HG03460 (cell line): ENCODE data around the gene JAK1.
"Not testable (repeated sequence)": the region's sequence is repeated elsewhere in the genome, so short reads cannot be mapped to it uniquely, and the experiment has no call there.

Experiments
- ATAC-seq: cut with Tn5 transposase; IDR thresholded peaks from one replicate; pipeline ENCODE4 v1.9.1; 2021; ENCODE audit not compliant: unreplicated experiment

Gene JAK1

DNA sequence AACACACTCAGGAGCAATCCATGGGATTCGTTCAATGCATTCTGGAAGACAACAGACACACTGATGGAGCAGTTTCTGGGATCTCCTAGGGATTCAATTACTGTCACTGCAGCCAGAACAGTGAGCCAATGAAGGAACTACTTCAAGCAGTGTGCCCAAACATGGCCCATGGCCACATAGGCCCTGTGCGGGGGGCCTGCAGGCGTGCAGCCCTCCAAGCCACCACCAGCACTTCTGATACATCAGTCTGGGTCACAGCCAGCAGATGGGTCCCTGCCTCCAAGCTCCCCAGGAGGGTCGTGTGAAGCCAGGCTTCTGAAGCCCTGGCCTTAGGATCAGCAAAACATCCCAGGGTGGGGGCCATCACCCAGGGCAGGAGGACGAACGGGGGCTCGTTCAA is 122.2 kb downstream of the JAK1 start:
- ATAC-seq = no peak

DNA sequence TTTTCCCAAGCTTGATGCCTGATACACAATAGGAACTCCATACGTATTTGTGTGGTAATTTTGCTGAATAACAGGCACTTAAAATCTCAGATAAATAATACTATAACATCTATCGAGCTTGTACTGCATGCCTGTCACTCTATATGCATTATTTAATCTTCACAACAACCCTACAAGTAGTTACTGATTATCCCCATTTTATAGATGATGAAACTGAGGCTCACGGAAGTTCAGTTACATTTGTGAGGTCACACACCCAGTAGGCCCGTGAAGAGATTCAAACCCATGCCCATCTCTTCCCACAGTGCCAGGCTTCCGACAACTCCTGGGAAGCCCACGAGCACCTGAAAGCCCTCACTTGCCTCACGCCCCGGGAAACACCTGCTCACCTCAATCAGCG is 122.7 kb downstream of the JAK1 start:
- ATAC-seq = no peak

DNA sequence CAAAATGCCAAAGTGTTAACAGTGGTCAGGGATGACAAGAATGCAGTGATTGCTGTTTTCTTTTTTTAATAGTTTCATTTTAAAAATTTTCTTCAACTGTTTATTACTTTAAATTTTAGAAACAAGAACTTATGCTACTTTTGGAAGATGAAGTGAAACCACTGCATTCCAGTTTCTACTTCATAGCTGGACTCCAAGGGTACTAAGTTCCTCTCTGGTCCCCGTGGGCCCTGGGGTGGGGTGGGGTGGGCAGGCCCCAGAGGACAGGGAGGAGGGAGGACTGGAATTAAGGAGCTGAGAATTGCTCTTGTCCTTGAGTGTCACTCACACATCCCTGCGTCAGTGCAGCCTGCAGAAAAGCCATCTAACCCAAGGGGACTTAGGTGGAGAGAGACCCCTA is 124.1 kb downstream of the JAK1 start:
- ATAC-seq = no peak

GRCh38 chr1:64841330-64842065 is 124.9 kb downstream of the JAK1 start:
- no peak for ATAC-seq

GRCh38 chr1:64839732-64840405 is 126.5 kb downstream of the JAK1 start:
- ATAC-seq = no peak

DNA sequence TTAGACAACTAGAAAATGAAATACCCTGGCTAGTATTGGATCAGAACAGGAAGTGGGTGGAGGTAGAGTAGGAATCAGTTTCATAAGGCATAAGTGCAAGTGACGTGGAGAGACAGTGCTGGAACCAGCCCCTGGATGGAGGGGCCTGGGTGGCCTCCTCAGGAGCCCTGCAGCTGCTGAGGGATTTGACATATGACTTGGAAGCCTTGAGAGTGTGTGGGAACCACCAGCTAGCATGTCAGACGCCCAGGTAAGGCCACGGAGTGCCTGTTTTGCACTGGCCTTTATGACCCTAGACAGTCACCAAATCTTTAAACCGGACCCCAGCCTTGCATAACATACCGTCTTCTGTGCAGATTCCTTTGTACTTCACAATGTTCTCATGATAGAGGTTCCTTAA is 127.1 kb downstream of the JAK1 start:
- ATAC-seq = no peak

DNA sequence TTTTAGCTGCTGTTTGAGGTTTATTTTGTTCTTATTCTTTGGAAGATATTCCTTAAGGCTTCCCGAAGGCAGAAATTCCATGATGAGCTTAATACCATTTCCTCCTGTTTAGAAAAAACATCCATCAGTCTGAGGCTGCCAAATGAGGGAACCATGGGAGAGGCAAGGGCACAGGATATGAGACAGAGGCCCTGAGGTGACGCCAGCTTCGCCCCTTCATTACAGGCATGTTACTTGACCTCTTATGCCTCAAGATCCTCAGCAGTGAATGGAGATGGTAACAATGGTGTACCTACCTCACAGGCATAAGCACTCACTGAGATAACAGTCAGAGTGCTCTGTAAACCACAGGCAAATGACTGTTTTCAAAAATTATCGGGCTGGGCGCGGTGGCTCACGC is 127.9 kb downstream of the JAK1 start:
- no peak for ATAC-seq

DNA sequence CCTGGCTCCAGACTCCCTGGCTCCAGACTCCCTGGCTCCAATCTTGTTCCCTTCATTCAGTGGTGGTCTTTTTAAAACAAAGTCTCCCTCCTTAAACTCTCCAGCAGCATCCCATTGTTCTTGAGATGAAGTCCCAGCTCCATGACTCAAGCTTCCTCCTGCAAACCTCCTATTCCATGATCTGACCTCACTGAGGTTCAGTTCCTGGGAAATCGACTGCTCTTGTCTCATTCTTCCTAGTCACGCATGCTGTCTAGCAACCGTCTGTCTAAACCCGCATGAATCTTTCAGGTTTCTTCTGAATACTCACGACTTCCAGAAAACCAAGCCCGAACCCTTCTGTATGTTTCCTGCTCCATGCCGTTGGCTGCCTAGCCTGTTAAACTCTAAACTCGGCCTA is 129.5 kb downstream of the JAK1 start:
- ATAC-seq = no peak

DNA sequence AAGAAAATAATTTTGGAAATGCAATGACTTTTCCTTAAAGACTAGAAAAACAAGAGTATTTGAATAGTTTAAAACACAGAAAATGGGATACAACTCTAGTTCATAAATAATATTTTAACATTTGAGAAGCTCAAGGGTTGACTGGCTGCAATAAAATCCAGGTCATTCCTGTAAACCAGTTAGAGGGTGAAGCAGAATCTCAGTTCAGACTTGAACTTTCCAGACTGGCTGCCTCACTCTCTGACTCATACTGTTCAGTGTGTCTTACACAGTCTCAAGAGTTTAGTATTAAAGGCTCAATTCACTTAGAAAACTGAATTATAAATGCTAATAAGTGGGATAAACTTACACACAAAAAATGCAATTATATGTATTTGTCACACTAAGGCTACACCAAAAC is 131.6 kb downstream of the JAK1 start:
- no peak for ATAC-seq

GRCh38 chr1:64830030-64830651 is 136.2 kb downstream of the JAK1 start:
- no peak for ATAC-seq

DNA sequence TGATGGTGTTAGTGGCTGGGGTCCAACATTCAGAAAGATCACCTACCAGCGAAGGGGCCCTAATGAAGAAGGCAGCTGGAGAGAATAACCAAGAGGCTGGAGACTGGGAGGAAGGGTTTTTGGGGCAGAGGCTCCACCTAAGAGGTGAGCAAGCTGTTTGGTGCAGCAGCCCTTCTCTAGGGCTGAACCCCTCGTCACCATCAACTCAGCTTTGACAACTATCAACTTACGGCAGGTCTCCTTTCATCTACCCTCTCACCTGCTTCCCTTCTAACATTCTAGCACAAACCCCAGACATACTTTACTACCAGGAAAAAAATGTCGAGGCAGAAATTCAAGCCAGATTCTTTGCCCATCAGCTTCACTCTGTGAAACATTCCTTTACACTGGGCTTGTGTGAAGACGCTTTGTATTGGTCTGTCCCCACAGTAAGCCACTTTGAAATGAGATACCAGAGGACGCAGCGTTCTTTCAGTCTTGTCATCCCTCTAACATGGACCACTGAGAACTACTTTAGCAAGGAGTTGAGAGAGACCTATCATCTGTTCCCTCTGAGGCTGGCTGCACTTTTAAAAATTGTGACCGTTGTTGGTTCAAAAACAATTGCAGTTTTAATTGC is 136.8 kb downstream of the JAK1 start:
- ATAC-seq = no peak

- ATAC-seq = no peak
Measured at GRCh38 chr1:64828829-64829228, 137.5 kb downstream of the JAK1 start.

- ATAC-seq = no peak
Measured at GRCh38 chr1:64826991-64827390, 139.4 kb downstream of the JAK1 start.

GRCh38 chr1:64823691-64824476 is 142.5 kb downstream of the JAK1 start:
- ATAC-seq = no peak

- no peak for ATAC-seq
Measured at GRCh38 chr1:64822621-64823020, 143.7 kb downstream of the JAK1 start.

DNA sequence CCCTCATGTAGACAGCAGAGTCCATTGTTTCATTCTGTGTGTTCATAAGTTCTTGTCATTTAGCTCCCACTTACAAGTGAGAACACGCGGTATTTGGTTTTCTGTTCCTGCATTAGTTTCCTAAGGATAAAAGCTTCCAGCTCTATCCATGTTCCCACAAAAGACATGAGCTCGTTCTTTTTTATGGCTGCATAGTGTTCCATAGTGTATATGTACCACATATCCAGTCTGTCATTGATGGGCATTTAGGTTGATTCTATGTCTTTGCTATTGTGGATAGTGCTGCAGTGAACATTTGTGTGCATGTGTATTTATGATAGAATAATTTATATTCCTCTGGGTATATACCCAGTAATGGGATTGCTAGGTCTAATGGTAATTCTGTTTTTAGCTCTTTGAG is 145.8 kb downstream of the JAK1 start:
- not testable (repeated sequence) for ATAC-seq

GRCh38 chr1:64817364-64817763 is 149.0 kb downstream of the JAK1 start:
- not testable (repeated sequence) for ATAC-seq

- ATAC-seq = no peak
Measured at GRCh38 chr1:64814427-64814826, 151.9 kb downstream of the JAK1 start.

DNA sequence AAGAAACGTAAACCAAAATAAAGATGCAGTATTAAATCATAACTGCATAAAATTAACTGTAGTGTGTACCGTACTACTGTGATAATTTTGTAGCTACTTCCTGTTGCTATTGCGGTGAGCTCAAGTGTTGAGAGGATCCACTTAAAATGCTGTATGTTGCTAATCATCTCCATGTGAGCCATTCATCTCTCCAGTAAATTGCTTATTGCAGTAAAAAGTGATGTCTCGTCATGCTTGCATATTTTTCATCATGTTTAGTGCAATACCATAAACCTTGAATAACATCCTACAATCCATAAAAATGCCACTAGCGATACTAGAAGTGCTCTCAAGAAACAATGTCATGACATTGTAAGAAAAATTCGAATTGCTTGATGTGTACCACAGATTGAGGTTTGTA is 155.2 kb downstream of the JAK1 start:
- no peak for ATAC-seq

DNA sequence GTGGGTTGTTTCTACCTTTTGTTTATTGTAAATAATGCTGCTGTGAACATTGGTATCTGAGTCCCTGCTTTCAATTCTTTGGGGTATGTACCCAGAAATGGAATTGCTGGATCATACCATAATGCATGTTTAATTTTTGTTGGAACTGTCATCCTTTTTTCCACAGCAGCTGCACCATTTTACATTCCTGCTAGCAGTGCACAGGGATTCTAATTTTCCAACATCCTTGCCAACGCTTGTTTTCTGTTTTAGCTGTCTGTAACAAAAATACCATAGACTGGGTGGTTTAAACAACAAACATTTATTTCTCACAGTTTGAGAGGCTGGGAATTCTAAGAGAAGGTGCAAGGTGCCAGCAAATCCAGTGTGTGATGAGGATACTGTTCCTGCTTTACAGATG is 156.3 kb downstream of the JAK1 start:
- ATAC-seq = no peak

DNA sequence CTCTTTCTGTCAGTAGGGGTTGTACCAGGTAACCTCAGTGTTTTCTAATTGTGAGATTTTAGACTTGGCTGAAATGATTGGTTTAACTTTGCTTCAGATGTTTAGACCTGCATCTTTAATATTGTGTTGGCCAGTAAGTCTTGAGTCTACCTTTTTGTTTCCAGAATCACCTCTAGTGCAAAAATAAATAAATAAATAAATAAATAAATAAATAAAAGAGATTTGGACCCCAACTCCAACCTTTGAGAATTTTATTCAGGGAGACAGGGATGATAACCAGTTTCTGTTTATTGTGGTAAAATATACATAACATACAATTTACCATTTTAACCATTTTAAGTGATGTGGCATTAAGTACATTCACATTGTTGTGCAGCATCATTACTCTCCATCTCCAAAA is 157.0 kb downstream of the JAK1 start:
- ATAC-seq = no peak
